Adrenal gland (tissue), 12 donors: Measurements from ENCODE around the gene PLPP1. TPM values are rescaled to one million over a fixed set of nuclear protein-coding genes. Genes with fewer than 3 reads are reported as not detected.

ENCODE experiments used
- DNase-seq, 7 donors: peaks; one replicate each; pipeline ENCODE4 v3.0.0-alpha.2; 2019 to 2020
- H3K27ac ChIP-seq, 5 donors: fragments of 200-600 bp; sonication (generic) in 4 of 5; 1 replicate in 3 of 5; 2 replicates in 2 of 5; pipeline versions ENCODE4 v1.5.1 to v1.8.0; 2016 to 2020; ENCODE audit warnings: mild to moderate bottlenecking in 1 of 5
- H3K27me3 ChIP-seq: fragments of 200-600 bp; 2 replicates; pipeline ENCODE4 v1.8.0; 2021
- H3K36me3 ChIP-seq, 2 donors: fragments of 200-600 bp; replicated peaks in 1 of 2; 1 replicate in 1 of 2; 2 replicates in 1 of 2; pipeline versions ENCODE4 v1.5.1 to v1.8.0; 2018 to 2022
- H3K4me1 ChIP-seq, 2 donors: fragments of 200-600 bp; replicated peaks in 1 of 2; 1 replicate in 1 of 2; 2 replicates in 1 of 2; pipeline versions ENCODE4 v1.5.1 to v1.8.0; 2018 to 2021
- H3K4me3 ChIP-seq, 4 donors: fragments of 200-600 bp; sonication (generic) in 3 of 4; one replicate each; pipeline ENCODE4 v1.5.1; 2016 to 2018
- H3K9me3 ChIP-seq, 3 donors: fragments of 200-600 bp; sonication (generic) in 1 of 3; replicated peaks in 1 of 3; 1 replicate in 2 of 3; 2 replicates in 1 of 3; pipeline versions ENCODE4 v1.5.1 to v1.8.0; 2016 to 2021
- CTCF ChIP-seq, 6 experiments: fragments of 450-650 bp in 4 of 6; fragments of 200-600 bp in 2 of 6; sonication (generic) in 1 of 6; IDR thresholded peaks; 1 replicate in 5 of 6; 2 replicates in 1 of 6; pipeline versions ENCODE4 v1.5.1 to v1.8.0; 2016 to 2021; ENCODE audit warnings: antibody characterized with exemption in 6 of 6, mild to moderate bottlenecking in 2 of 6, moderate library complexity in 1 of 6
- POLR2A ChIP-seq, 2 donors: fragments of 450-650 bp; IDR thresholded peaks; one replicate each; pipeline ENCODE4 v1.6.1; 2017; ENCODE audit warnings: antibody characterized with exemption in 2 of 2, mild to moderate bottlenecking in 2 of 2, moderate library complexity in 1 of 2
- WGBS, 4 donors: extraction: QIAGEN DNeasy Blood & Tissue Kit in 2 of 4; methylation state at CpG; one replicate each; pipeline versions ENCODE4 v1.1.5 to v1.1.7; 2013 to 2017; 5-methylcytosine and 5-hydroxymethylcytosine counted together
- intact Hi-C, 2 donors: fragments of 100-400 bp; cut with DNase I; formaldehyde crosslinking; loops; one replicate each; pipeline versions ENCODE4 v1.14.1 to v1.15.0; 2022 to 2023
- polyA plus RNA-seq, 3 donors: library from polyadenylated mRNA; stranded (reverse); fragments of 200-250 nt in 2 of 3; fragments of 350-450 nt in 1 of 3; fragmentation: Illumina TruSeq in 1 of 3; extraction: RNeasy Lipid Tissue Mini Kit (QIAGEN cat#74804) in 1 of 3; gene quantifications; one replicate each; pipeline ENCODE4 v1.2.3, GENCODE V29; 2013 to 2014
- total RNA-seq, 9 donors: library from RNA; depleted of rRNA in 4 of 9; stranded (reverse); fragments of >200 nt in 4 of 9; fragments of 120-200 nt in 1 of 9; fragmentation: NEBNext Ultra II Directional in 1 of 9; extraction: Animal tissue kit (Norgen Biotek cat#: 25700) in 1 of 9; gene quantifications; one replicate each; pipeline versions ENCODE4 v1.1.0 to v1.2.4, GENCODE V29; 2013 to 2023
- donor health status: healthy with polysubstance abuse.
- donor health status: Bipolar disorder and iron deficiency.
- donor health status: DM: yes; HTN: yes; CAD: no.
- donor health status: DM: no; HTN: no; CAD: no.
- donor health status: DM: no; HTN: no; CAD: no.
- donor health status: DM: yes; HTN: yes; CAD: no.

The PLPP1 gene
- total and polyA plus RNA-seq, 12 donors, result 55.2 to 716 (median 124) TPM

- no peak for DNase-seq
- no peak for TF ChIP-seq CTCF (IDR thresholded peaks at IDR 0.05)
- no peak for TF ChIP-seq POLR2A (IDR thresholded peaks at IDR 0.05)
Observed at GRCh38 chr5:55517804-55518203, 17.0 kb downstream of the PLPP1 start.

GRCh38 chr5:55511010-55511409, 23.8 kb downstream of the PLPP1 start:
- no peak overlapping the region for H3K27ac ChIP-seq
- H3K27me3 ChIP-seq, result no peaks in the 10 kb centered on the region
- intact Hi-C loops, result no loop called here
- no peak for TF ChIP-seq CTCF (IDR thresholded peaks at IDR 0.05)
- TF ChIP-seq POLR2A (IDR thresholded peaks at IDR 0.05), result no peak
- H3K4me3 ChIP-seq, result no peak overlapping the region
- no peaks in the 10 kb centered on the region for H3K9me3 ChIP-seq
- no peak for DNase-seq
- H3K36me3 ChIP-seq, result no peaks in the 10 kb centered on the region
- WGBS, 4 donors, result 19 to 33% (median 26%) methylated on average over 1 of the region's 1 CpG
- H3K4me1 ChIP-seq, result peaks cover 0 to 26% of the 10 kb centered on the region in 2 donors

More at GRCh38 chr5:55517804-55518203, 17.0 kb downstream of the PLPP1 start:
- Histone ChIP-seq H3K4me1 (peaks cover 0 to 22% of the 10 kb centered on the region in 2 donors), H3K27me3 (no peaks in the 10 kb centered on the region), H3K4me3 (no peak overlapping the region), H3K36me3 (no peaks in the 10 kb centered on the region), H3K9me3 (no peaks in the 10 kb centered on the region), H3K27ac (no peak overlapping the region)
- WGBS, 4 donors, result 95 to 99% (median 96%) methylated on average over 7 of the region's 7 CpGs
- intact Hi-C loops, result no loop called here

GRCh38 chr5:55510523-55510880, 24.3 kb downstream of the PLPP1 start:
- no peaks in the 10 kb centered on the region for H3K36me3 ChIP-seq
- no peak overlapping the region for H3K4me3 ChIP-seq
- H3K27ac ChIP-seq, result no peak overlapping the region
- H3K4me1 ChIP-seq, result peaks cover 0 to 26% of the 10 kb centered on the region in 2 donors
- intact Hi-C loops, result no loop called here
- no peak for TF ChIP-seq POLR2A (IDR thresholded peaks at IDR 0.05)
- TF ChIP-seq CTCF (IDR thresholded peaks at IDR 0.05), result no peak
- no peaks in the 10 kb centered on the region for H3K27me3 ChIP-seq
- DNase-seq, result no peak
- no peaks in the 10 kb centered on the region for H3K9me3 ChIP-seq

- 40 to 50% (median 43%) methylated on average over 5 of the region's 5 CpGs for WGBS, 4 donors
- H3K27ac ChIP-seq, result no peak overlapping the region
- H3K4me1 ChIP-seq, result peaks cover 0 to 26% of the 10 kb centered on the region in 2 donors
- H3K4me3 ChIP-seq, result no peak overlapping the region
- no peak for DNase-seq
- TF ChIP-seq CTCF (IDR thresholded peaks at IDR 0.05), result no peak
- no peak for TF ChIP-seq POLR2A (IDR thresholded peaks at IDR 0.05)
- no peaks in the 10 kb centered on the region for H3K27me3 ChIP-seq
- intact Hi-C loops, result no loop called here
- H3K9me3 ChIP-seq, result no peaks in the 10 kb centered on the region
- H3K36me3 ChIP-seq, result no peaks in the 10 kb centered on the region
Observed at GRCh38 chr5:55509796-55510522, 24.8 kb downstream of the PLPP1 start.
